Subcutaneous adipose tissue (tissue), 4 donors: ENCODE results near the gene ICE2. TPM values are rescaled to one million over a fixed set of nuclear protein-coding genes. Genes with fewer than 3 reads are reported as not detected.

Experiments used
- CTCF ChIP-seq: fragments of 450-650 bp; IDR thresholded peaks from one replicate; pipeline ENCODE4 v1.5.1; 2016; ENCODE audit warnings: low read depth, mild to moderate bottlenecking, control low read depth, antibody characterized with exemption, moderate library complexity
- total RNA-seq, 4 donors: library from RNA; depleted of rRNA; stranded (reverse); fragments of >200 nt; gene quantifications; one replicate each; pipeline ENCODE4 v1.1.0, GENCODE V29; 2016

ICE2 gene
- total RNA-seq, 4 donors from 2014 or later = 26.0 to 64.2 (median 36.2) TPM

GRCh38 chr15:60423537-60423936 lies 55.4 kb downstream of the ICE2 start:
- TF ChIP-seq CTCF = no peak

GRCh38 chr15:60421544-60421943 lies 57.4 kb downstream of the ICE2 start:
- TF ChIP-seq CTCF = no peak

- no peak for TF ChIP-seq CTCF
These were observed 58.7 kb downstream of the ICE2 start for GRCh38 chr15:60420203-60420716.

GRCh38 chr15:60419753-60420152 lies 59.2 kb downstream of the ICE2 start:
- TF ChIP-seq CTCF = no peak

GRCh38 chr15:60418096-60418495 lies 60.8 kb downstream of the ICE2 start:
- no peak for TF ChIP-seq CTCF

GRCh38 chr15:60417112-60417511 lies 61.8 kb downstream of the ICE2 start:
- no peak for TF ChIP-seq CTCF

GRCh38 chr15:60416484-60416883 lies 62.5 kb downstream of the ICE2 start:
- TF ChIP-seq CTCF = no peak
